Measurements from ENCODE around the gene PDHX.

PDHX gene

DNA sequence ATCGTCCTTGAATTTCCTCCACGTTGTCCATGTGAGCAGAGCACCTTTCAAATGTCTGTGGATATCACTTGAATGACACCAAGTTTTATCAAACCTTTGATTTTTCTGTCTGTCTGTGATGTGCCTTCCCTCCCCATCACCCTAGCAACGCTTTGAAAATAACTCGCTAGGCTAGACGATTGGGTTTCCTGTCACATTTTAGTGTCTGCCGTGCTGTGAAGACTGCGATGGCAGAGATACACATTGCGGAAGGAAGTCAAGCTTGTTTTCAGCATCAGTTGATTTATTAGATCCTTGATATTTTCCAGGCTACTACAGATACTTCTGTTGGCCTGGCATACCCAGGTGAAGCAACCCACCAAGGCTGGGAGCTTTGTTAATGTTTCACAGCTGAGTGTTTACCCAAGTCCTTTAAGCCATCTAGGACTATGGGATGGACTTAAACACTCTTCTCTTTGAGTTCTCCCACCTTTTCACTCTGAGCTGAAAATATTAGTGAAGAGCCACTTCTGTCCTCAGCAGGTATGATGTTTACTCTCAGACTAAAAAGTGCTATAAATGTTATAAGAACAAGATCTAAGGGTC, 128.9 kb downstream of the PDHX start:
- H3K4me3 ChIP-seq (ENCODE audit: control insufficient read depth, low read depth, low read length) = no peak overlapping the region
- no peak for TF ChIP-seq CTCF (IDR thresholded peaks at IDR 0.05; ENCODE audit: control insufficient read depth, insufficient read depth, low read depth, low read length, missing control alignments)
- no peak for DNase-seq (ENCODE audit: low read depth)

All from AG09309 (cell line).